ENCODE data around the gene PROM1. TPM values are rescaled to one million over a fixed set of nuclear protein-coding genes. Genes with fewer than 3 reads are reported as not detected.

Gene PROM1
- total and polyA plus RNA-seq, 2 of the 8 experiments (the other 6 are each of a cell fraction or from before 2014, with no cell fraction given): 36.0 to 59.7 TPM

GRCh38 chr4:15930314-15930713 is 153.5 kb downstream of the PROM1 start:
- Histone ChIP-seq H4K91ac (replicated peaks; ENCODE audit: insufficient read length, low read length) (no peak overlapping the region), H4K5ac (ENCODE audit: insufficient read length, low read depth, low read length) (no peak overlapping the region), H3K9ac (replicated peaks in 1 of 4; ENCODE audit: extremely low read depth in 1 of 4, low read depth in 3 of 4, low read length in 3 of 4) (no peak overlapping the region), H4K8ac (ENCODE audit: extremely low read depth, insufficient read depth, low read length) (no peak overlapping the region), H3K4ac (replicated peaks; ENCODE audit: insufficient read length, low read depth, low read length) (no peak overlapping the region), H3K79me2 (ENCODE audit: control insufficient read depth in 1 of 2, insufficient read depth in 2 of 2, low read length in 2 of 2) (no peaks in the 10 kb centered on the region), H2BK15ac (ENCODE audit: low read length) (no peak overlapping the region), H3K4me1 (replicated peaks in 1 of 4; ENCODE audit: control insufficient read depth in 3 of 4, insufficient read depth in 4 of 4, low read length in 3 of 4) (no peaks in the 10 kb centered on the region), H2AK5ac (ENCODE audit: low read depth, low read length) (no peak overlapping the region), H3K27me3 (replicated peaks in 1 of 4; ENCODE audit: control insufficient read depth in 3 of 4, extremely low read depth in 1 of 4, insufficient read depth in 3 of 4, low read length in 3 of 4) (no peaks in the 10 kb centered on the region), H3K4me2 (ENCODE audit: insufficient read depth in 1 of 2, low read depth in 2 of 2, low read length in 2 of 2) (no peak overlapping the region), H3K9me3 (ENCODE audit: insufficient read depth in 2 of 2, low read depth in 1 of 2, low read length in 1 of 2) (no peaks in the 10 kb centered on the region), H3K23me2 (ENCODE audit: low read depth, low read length) (no peaks in the 10 kb centered on the region), H2BK5ac (ENCODE audit: low read depth, low read length) (no peak overlapping the region), H2BK20ac (ENCODE audit: low read length) (no peak overlapping the region), H3K4me3 (ENCODE audit: extremely low read depth in 1 of 4, insufficient read depth in 2 of 4, low read depth in 3 of 4, low read length in 4 of 4) (no peak overlapping the region), H3K18ac (ENCODE audit: extremely low read depth, low read length) (no peak overlapping the region), H2BK120ac (replicated peaks; ENCODE audit: low read depth, low read length) (no peak overlapping the region), H4K20me1 (replicated peaks in 1 of 2; ENCODE audit: control insufficient read depth in 1 of 2, insufficient read depth in 2 of 2, low read length in 2 of 2) (no peaks in the 10 kb centered on the region), H2AFZ (ENCODE audit: low read length) (no peak overlapping the region), H3K14ac (ENCODE audit: insufficient read length) (no peak overlapping the region), H3K27ac (ENCODE audit: low read depth, low read length) (no peak overlapping the region), H3K36me3 (ENCODE audit: control insufficient read depth in 2 of 4, insufficient read depth in 4 of 4, low read length in 3 of 4) (no peaks in the 10 kb centered on the region), H3K56ac (replicated peaks; ENCODE audit: insufficient read length, low read depth, low read length) (no peak overlapping the region), H3K79me1 (ENCODE audit: low read depth, low read length) (no peaks in the 10 kb centered on the region), H2BK12ac (ENCODE audit: low read depth, low read length) (no peak overlapping the region), H3K23ac (ENCODE audit: insufficient read length) (no peak overlapping the region)
- ChIA-PET CTCF (ENCODE audit: partially characterized antibody) (interaction anchor here (1.2 to 2.1 kb wide), 4 partner anchors 15 to 125 kb away, joined by 3 to 8 read pairs (median 5); no protein-coding TSS in a partner anchor), POLR2A (ENCODE audit: partially characterized antibody) (no interaction called here)
- WGBS, 2 experiments (ENCODE audit: extremely low coverage in 1 of 2, insufficient coverage in 1 of 2, insufficient read length in 1 of 2, insufficient replicate concordance in 2 of 2, low coverage in 1 of 2, low lambda C conversion rate in 2 of 2, missing lambda C conversion rate in 1 of 2): 96% methylated on average over 7 of the region's 7 CpGs; no CpG with 5 or more reads in 1 of the 2 experiments
- DNase-seq (ENCODE audit: low read depth in 1 of 2, low spot score in 2 of 2) (no peak), FAIRE-seq (no peak)
- TF ChIP-seq TAF1 (IDR thresholded peaks at IDR 0.05; ENCODE audit: low read depth, low read length) (no peak), EGR1 (IDR thresholded peaks at IDR 0.05; ENCODE audit: borderline replicate concordance, low read depth, low read length) (no peak), CTBP2 (IDR thresholded peaks at IDR 0.05; ENCODE audit: borderline replicate concordance, insufficient read depth, insufficient read length, low read length) (no peak), ASH2L (IDR thresholded peaks at IDR 0.05; ENCODE audit: low read length) (no peak), KDM5A (IDR thresholded peaks at IDR 0.05; ENCODE audit: low read length) (no peak), SIN3A (conservative IDR thresholded peaks at IDR 0.05 in 1 of 2, IDR thresholded peaks at IDR 0.05 in 1 of 2; ENCODE audit: low read depth in 1 of 2, low read length in 2 of 2) (no peak), USF2 (IDR thresholded peaks at IDR 0.05; ENCODE audit: low read length) (no peak), JUN (IDR thresholded peaks at IDR 0.05; ENCODE audit: low read depth, low read length) (no peak), CHD2 (IDR thresholded peaks at IDR 0.05; ENCODE audit: low read length) (no peak), PHF8 (conservative IDR thresholded peaks at IDR 0.05; ENCODE audit: low read depth, low read length) (no peak), SP4 (IDR thresholded peaks at IDR 0.05; ENCODE audit: low read length) (no peak), POLR2A (IDR thresholded peaks at IDR 0.05; ENCODE audit: control extremely low read depth in 1 of 2, low read depth in 2 of 2, low read length in 2 of 2) (no peak), SUZ12 (IDR thresholded peaks at IDR 0.05; ENCODE audit: low read length) (no peak), KDM1A (IDR thresholded peaks at IDR 0.05; ENCODE audit: borderline replicate concordance, low read length) (no peak)

Measured in H1 (cell line).